H1 (cell line): Measurements from ENCODE around the gene GPALPP1. TPM values are rescaled to one million over a fixed set of nuclear protein-coding genes. Genes with fewer than 3 reads are reported as not detected.

Experiments used
- CTCF ChIA-PET: fragments of 300-600 bp; sonication (Branson Sonifier 250); formaldehyde crosslinking; loops from one replicate; lab custom pipeline; 2021; ENCODE audit not compliant: partially characterized antibody; lab: Charles Lee
- POLR2A ChIA-PET: fragments of 300-600 bp; sonication (Branson Sonifier 250); formaldehyde crosslinking; loops from one replicate; lab custom pipeline; 2021; ENCODE audit warnings: inconsistent platforms; ENCODE audit not compliant: partially characterized antibody; lab: Charles Lee
- DNase-seq, 2 experiments: peaks; one replicate each; pipeline versions ENCODE4 v3.0.0 to v3.0.0-alpha.2; 2010 to 2022; ENCODE audit warnings: low spot score in 2 of 2, low read depth in 1 of 2, mixed read lengths in 1 of 2
- FAIRE-seq: peaks from 2 replicates; lab custom pipeline; 2011; peaks lifted over from hg19 to GRCh38; lab: Jason Lieb, UNC
- H2AFZ ChIP-seq: 2 replicates; pipeline ENCODE4 v1.8.1; 2012; ENCODE audit warnings: low read length, inconsistent platforms
- H2AK5ac ChIP-seq: 2 replicates; pipeline ENCODE4 v1.6.1; 2013; ENCODE audit warnings: low read depth, low read length
- H2BK120ac ChIP-seq: replicated peaks from 2 replicates; pipeline ENCODE3; 2013; ENCODE audit warnings: low read depth, low read length, inconsistent platforms
- H2BK12ac ChIP-seq: 2 replicates; pipeline ENCODE4 v1.6.1; 2013; ENCODE audit warnings: low read depth, low read length
- H2BK15ac ChIP-seq: 2 replicates; pipeline ENCODE4 v1.6.1; 2013; ENCODE audit warnings: low read length
- H2BK20ac ChIP-seq: 2 replicates; pipeline ENCODE4 v1.6.1; 2013; ENCODE audit warnings: low read length
- H2BK5ac ChIP-seq: 2 replicates; pipeline ENCODE4 v1.6.1; 2013; ENCODE audit warnings: low read depth, low read length
- H3K14ac ChIP-seq: 2 replicates; pipeline ENCODE4 v1.6.1; 2013; ENCODE audit warnings: inconsistent platforms; ENCODE audit not compliant: insufficient read length
- H3K18ac ChIP-seq: 2 replicates; pipeline ENCODE4 v1.6.1; 2013; ENCODE audit warnings: low read length; ENCODE audit errors: extremely low read depth
- H3K23ac ChIP-seq: 2 replicates; pipeline ENCODE4 v1.6.1; 2013; ENCODE audit warnings: inconsistent platforms; ENCODE audit not compliant: insufficient read length
- H3K23me2 ChIP-seq: 2 replicates; pipeline ENCODE4 v1.6.1; 2013; ENCODE audit warnings: low read depth, low read length
- H3K27ac ChIP-seq: 2 replicates; pipeline ENCODE4 v1.6.1; 2011; ENCODE audit warnings: low read depth, low read length, inconsistent platforms
- H3K27me3 ChIP-seq, 4 experiments: replicated peaks in 1 of 4; 1 replicate in 1 of 4; 2 replicates in 3 of 4; pipeline versions ENCODE4 v1.6.1 to v1.8.1; 2011 to 2013; ENCODE audit warnings: low read length in 3 of 4, mild to moderate bottlenecking in 3 of 4, inconsistent platforms in 2 of 4, mixed read lengths in 2 of 4, moderate library complexity in 1 of 4; ENCODE audit not compliant: control insufficient read depth in 3 of 4, insufficient read depth in 3 of 4; ENCODE audit errors: extremely low read depth in 1 of 4
- H3K36me3 ChIP-seq, 4 experiments: 2 replicates each; pipeline versions ENCODE4 v1.6.1 to v1.8.1; 2011 to 2013; ENCODE audit warnings: mild to moderate bottlenecking in 4 of 4, low read length in 3 of 4, moderate library complexity in 2 of 4, control low read depth in 1 of 4, inconsistent platforms in 1 of 4; ENCODE audit not compliant: insufficient read depth in 4 of 4, control insufficient read depth in 2 of 4
- H3K4ac ChIP-seq: replicated peaks from 2 replicates; pipeline ENCODE3; 2013; ENCODE audit warnings: low read length, low read depth, mixed read lengths, inconsistent platforms; ENCODE audit not compliant: insufficient read length
- H3K4me1 ChIP-seq, 4 experiments: replicated peaks in 1 of 4; 1 replicate in 1 of 4; 2 replicates in 3 of 4; pipeline versions ENCODE4 v1.6.1 to v1.8.1; 2011 to 2013; ENCODE audit warnings: low read length in 3 of 4, inconsistent platforms in 2 of 4, mixed read lengths in 1 of 4; ENCODE audit not compliant: insufficient read depth in 4 of 4, control insufficient read depth in 3 of 4
- H3K4me2 ChIP-seq, 2 experiments: 2 replicates each; pipeline versions ENCODE4 v1.6.1 to v1.8.1; 2011 to 2013; ENCODE audit warnings: low read depth in 2 of 2, low read length in 2 of 2, control low read depth in 1 of 2, inconsistent platforms in 1 of 2, mild to moderate bottlenecking in 1 of 2; ENCODE audit not compliant: insufficient read depth in 1 of 2
- H3K4me3 ChIP-seq, 4 experiments: fragments of 200-600, 300-600 bp in 1 of 4; sonication (generic), shearing (Covaris generic), sonication (Bioruptor Twin) in 1 of 4; 2 replicates each; pipeline versions ENCODE4 v1.5.1 to v1.8.1; 2011 to 2016; ENCODE audit warnings: low read length in 4 of 4, low read depth in 3 of 4, control low read depth in 2 of 4, inconsistent platforms in 2 of 4, mild to moderate bottlenecking in 2 of 4, mixed read lengths in 1 of 4, moderate library complexity in 1 of 4; ENCODE audit not compliant: insufficient read depth in 2 of 4; ENCODE audit errors: extremely low read depth in 1 of 4
- H3K56ac ChIP-seq: replicated peaks from 2 replicates; pipeline ENCODE3; 2013; ENCODE audit warnings: low read depth, mild to moderate bottlenecking, mixed read lengths, low read length, inconsistent platforms; ENCODE audit not compliant: insufficient read length
- H3K79me1 ChIP-seq: 2 replicates; pipeline ENCODE4 v1.6.1; 2013; ENCODE audit warnings: low read depth, low read length, control low read depth
- H3K79me2 ChIP-seq, 2 experiments: 2 replicates each; pipeline versions ENCODE4 v1.6.1 to v1.8.1; 2012 to 2013; ENCODE audit warnings: low read length in 2 of 2, mild to moderate bottlenecking in 2 of 2, inconsistent platforms in 1 of 2; ENCODE audit not compliant: insufficient read depth in 2 of 2, control insufficient read depth in 1 of 2
- H3K9ac ChIP-seq, 4 experiments: replicated peaks in 1 of 4; 1 replicate in 1 of 4; 2 replicates in 3 of 4; pipeline versions ENCODE4 v1.6.1 to v1.8.1; 2011 to 2013; ENCODE audit warnings: low read depth in 3 of 4, low read length in 3 of 4, control low read depth in 2 of 4, mild to moderate bottlenecking in 2 of 4, moderate library complexity in 2 of 4, inconsistent platforms in 1 of 4; ENCODE audit errors: extremely low read depth in 1 of 4
- H3K9me3 ChIP-seq, 2 experiments: 2 replicates each; pipeline versions ENCODE4 v1.6.1 to v1.8.1; 2012 to 2013; ENCODE audit warnings: mild to moderate bottlenecking in 2 of 2, moderate library complexity in 2 of 2, control low read depth in 1 of 2, inconsistent platforms in 1 of 2, low read depth in 1 of 2, low read length in 1 of 2, mixed read lengths in 1 of 2; ENCODE audit not compliant: insufficient read depth in 2 of 2
- H4K20me1 ChIP-seq, 2 experiments: replicated peaks in 1 of 2; 2 replicates each; pipeline versions ENCODE3 to v1.8.1; 2011 to 2013; ENCODE audit warnings: inconsistent platforms in 2 of 2, low read length in 2 of 2, mild to moderate bottlenecking in 1 of 2; ENCODE audit not compliant: insufficient read depth in 2 of 2, control insufficient read depth in 1 of 2
- H4K5ac ChIP-seq: 2 replicates; pipeline ENCODE4 v1.6.1; 2013; ENCODE audit warnings: low read length, low read depth, mixed read lengths, inconsistent platforms; ENCODE audit not compliant: insufficient read length
- H4K8ac ChIP-seq: 2 replicates; pipeline ENCODE4 v1.8.0; 2013; ENCODE audit warnings: mild to moderate bottlenecking, moderate library complexity, low read length, inconsistent platforms; ENCODE audit not compliant: insufficient read depth; ENCODE audit errors: extremely low read depth
- H4K91ac ChIP-seq: replicated peaks from 2 replicates; pipeline ENCODE3; 2013; ENCODE audit warnings: low read length, mixed read lengths, inconsistent platforms; ENCODE audit not compliant: insufficient read length
- ASH2L ChIP-seq: fragments of 200-600, 300-600 bp; sonication (generic); IDR thresholded peaks from one replicate; pipeline ENCODE4 v1.7.1; 2017; ENCODE audit warnings: low read length
- BACH1 ChIP-seq: IDR thresholded peaks from 2 replicates; pipeline ENCODE4 v1.6.1; 2012; ENCODE audit warnings: low read length, improper control_type of control experiment
- EZH2 ChIP-seq: fragments of 200-600 bp; sonication (generic); IDR thresholded peaks from 2 replicates; pipeline ENCODE4 v1.7.1; 2012; ENCODE audit warnings: low read depth, mild to moderate bottlenecking, moderate library complexity, low read length, inconsistent platforms; ENCODE audit not compliant: severe bottlenecking
- GTF2F1 ChIP-seq: IDR thresholded peaks from 2 replicates; pipeline ENCODE4 v1.6.1; 2012; ENCODE audit warnings: low read depth, low read length, improper control_type of control experiment, borderline replicate concordance
- HDAC2 ChIP-seq, 2 experiments: fragments of 300-600 bp in 1 of 2; sonication (generic) in 1 of 2; IDR thresholded peaks; 2 replicates each; pipeline ENCODE4 v1.6.1; 2011 to 2012; ENCODE audit warnings: low read depth in 2 of 2, low read length in 2 of 2, mild to moderate bottlenecking in 2 of 2, moderate library complexity in 2 of 2, borderline replicate concordance in 1 of 2, inconsistent platforms in 1 of 2
- JUN ChIP-seq: IDR thresholded peaks from 2 replicates; pipeline ENCODE4 v1.6.1; 2011; ENCODE audit warnings: low read depth, mild to moderate bottlenecking, improper control_type of control experiment, low read length
- MAFK ChIP-seq: IDR thresholded peaks from 2 replicates; pipeline ENCODE4 v1.6.1; 2012; ENCODE audit warnings: low read depth, mild to moderate bottlenecking, improper control_type of control experiment, low read length
- POU5F1 ChIP-seq: IDR thresholded peaks from 2 replicates; pipeline ENCODE4 v1.6.1; 2011; ENCODE audit warnings: low read depth, mild to moderate bottlenecking, low read length, moderate library complexity
- SIRT6 ChIP-seq: IDR thresholded peaks from one replicate; pipeline ENCODE4 v1.7.1; 2012; ENCODE audit warnings: low read length, inconsistent platforms
- SP1 ChIP-seq: IDR thresholded peaks from 2 replicates; pipeline ENCODE4 v1.6.1; 2011; ENCODE audit warnings: low read depth, low read length
- SRF ChIP-seq: IDR thresholded peaks from 2 replicates; pipeline ENCODE4 v1.6.1; 2011; ENCODE audit warnings: mild to moderate bottlenecking, low read depth, low read length, moderate library complexity
- WGBS, 2 experiments: shearing (Covaris generic) in 1 of 2; methylation state at CpG; one replicate each; pipeline versions ENCODE4 v1.1.6 to v1.1.7; 2013 to 2015; ENCODE audit warnings: low lambda C conversion rate in 2 of 2, mixed read lengths in 2 of 2, inconsistent platforms in 1 of 2, low coverage in 1 of 2, missing lambda C conversion rate in 1 of 2; ENCODE audit not compliant: insufficient replicate concordance in 2 of 2, insufficient coverage in 1 of 2, insufficient read length in 1 of 2; ENCODE audit errors: extremely low coverage in 1 of 2, missing lambda C conversion rate in 1 of 2; 5-methylcytosine and 5-hydroxymethylcytosine counted together
- polyA plus RNA-seq, 7 experiments: library from polyadenylated mRNA; depleted of rRNA in 3 of 7; stranded (reverse) in 5 of 7; unstranded in 2 of 7; fragments of >200 nt in 5 of 7; fragments of 200-250 nt in 2 of 7; gene quantifications; 1 replicate in 5 of 7; 2 replicates in 1 of 7; 4 replicates in 1 of 7; pipeline versions ENCODE4 v1.2.1 to v1.2.3, GENCODE V29; 2011 to 2013; ENCODE audit warnings: missing spikeins in 2 of 7, mixed read lengths in 2 of 7
- total RNA-seq: library from RNA; stranded (reverse); fragmentation: NEBNext Ultra II Directional; extraction: Animal tissue kit (Norgen Biotek cat#: 25700); gene quantifications from 2 replicates; pipeline ENCODE4 v1.2.1, GENCODE V29; 2021
- TF ChIP-seq, protein P1 (sequence below): IDR thresholded peaks from 2 replicates; pipeline ENCODE4 v1.6.1; 2011; ENCODE audit warnings: low read depth, mild to moderate bottlenecking, low read length; ENCODE audit not compliant: insufficient read depth

The GPALPP1 gene
- total and polyA plus RNA-seq, 2 of the 8 experiments (the other 6 are each of a cell fraction or from before 2014, with no cell fraction given): 8.5 to 26.1 TPM

DNA sequence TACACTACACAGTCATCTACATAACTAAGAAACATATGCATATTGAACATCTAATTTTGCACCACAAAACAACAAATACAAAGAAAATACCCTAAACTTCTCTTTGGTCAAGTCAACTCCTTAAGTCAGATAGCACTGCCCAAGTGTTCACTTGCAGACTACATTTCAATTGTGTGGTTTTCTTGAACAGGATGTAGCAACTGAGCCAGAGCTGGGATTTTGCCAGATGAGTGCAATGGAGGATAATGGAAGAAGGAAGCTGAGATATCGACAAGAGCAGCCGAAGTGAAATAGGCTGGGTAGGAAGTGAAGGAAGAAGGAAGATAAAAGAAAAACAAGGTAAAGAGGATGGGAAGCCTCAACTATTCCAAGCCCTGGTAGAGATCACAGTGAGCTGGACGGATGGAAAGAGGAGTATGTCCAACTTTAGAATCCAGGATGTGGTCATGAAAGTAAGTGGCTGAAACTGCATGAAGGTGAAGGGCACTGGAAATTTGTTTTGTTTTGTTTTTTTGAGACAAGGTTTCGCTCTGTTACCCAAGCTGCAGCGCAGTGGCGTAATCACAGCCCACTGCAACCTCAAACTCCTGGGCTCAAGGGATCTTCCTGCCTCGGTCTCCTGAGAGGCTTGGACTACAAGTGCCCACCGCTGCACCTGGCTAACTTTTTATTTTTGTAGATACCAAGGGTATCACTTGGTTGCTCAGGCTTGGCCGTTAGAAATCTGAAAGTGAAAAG, 15.1 kb upstream of the GPALPP1 start:
- Histone ChIP-seq H3K4ac (no peak overlapping the region), H3K23me2 (no peaks in the 10 kb centered on the region; the same call in 1 of the 2 replicates), H2BK20ac (no peak overlapping the region), H3K56ac (no peak overlapping the region), H2BK5ac (no peak overlapping the region), H3K79me1 (no peaks in the 10 kb centered on the region; the same call in 1 of the 2 replicates), H2AK5ac (no peak overlapping the region), H2BK12ac (no peak overlapping the region), H3K14ac (no peak overlapping the region), H3K4me3 (no peak overlapping the region), H3K27me3 (no peaks in the 10 kb centered on the region), H3K4me1 (no peaks in the 10 kb centered on the region; a peak in 1 of 7 replicates), H4K8ac (no peak overlapping the region), H3K36me3 (peaks cover 7 to 37% (median 25%) of the 10 kb centered on the region in 4 experiments), H3K27ac (no peak overlapping the region; the same call in 1 of the 2 replicates), H4K5ac (no peak overlapping the region), H2BK15ac (no peak overlapping the region), H3K9me3 (no peaks in the 10 kb centered on the region), H2AFZ (no peak overlapping the region), H2BK120ac (no peak overlapping the region), H3K23ac (no peak overlapping the region), H4K91ac (no peak overlapping the region), H3K79me2 (peaks cover 0 to 8% of the 10 kb centered on the region in 2 experiments; a peak in 2 of 4 replicates), H3K18ac (no peak overlapping the region), H4K20me1 (no peaks in the 10 kb centered on the region), H3K4me2 (no peak overlapping the region), H3K9ac (no peak overlapping the region)
- DNase-seq: no peak
- ChIA-PET CTCF (interaction anchor here (0.6 to 2.8 kb wide), 8 partner anchors 11 to 809 kb away, joined by 3 to 14 read pairs (median 4); no protein-coding TSS in a partner anchor), POLR2A (interaction anchor here (0.8 kb wide), 1 partner anchor 490 kb away, joined by 3 read pairs; no protein-coding TSS in a partner anchor)
- 92% methylated on average over 9 of the region's 9 CpGs; no CpG with 5 or more reads in 1 of the 2 experiments for WGBS, 2 experiments
- FAIRE-seq: no peak
- TF ChIP-seq SIRT6: no peak
- TF ChIP-seq SP1: no peak
- no peak for TF ChIP-seq ASH2L
- TF ChIP-seq POU5F1: no peak
- no peak for TF ChIP-seq MAFK
- no peak for TF ChIP-seq SRF
- TF ChIP-seq HDAC2 (IDR thresholded peaks at IDR 0.05; ENCODE audit: borderline replicate concordance in 1 of 2, low read depth in 2 of 2, low read length in 2 of 2): no peak
- TF ChIP-seq EZH2: no peak
- no peak for TF ChIP-seq GTF2F1
- TF ChIP-seq JUN: no peak
- no peak for TF ChIP-seq BACH1
- TF ChIP-seq, protein P1, sequence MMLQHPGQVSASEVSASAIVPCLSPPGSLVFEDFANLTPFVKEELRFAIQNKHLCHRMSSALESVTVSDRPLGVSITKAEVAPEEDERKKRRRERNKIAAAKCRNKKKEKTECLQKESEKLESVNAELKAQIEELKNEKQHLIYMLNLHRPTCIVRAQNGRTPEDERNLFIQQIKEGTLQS: no peak
